ENCODE results near the gene PRKCE.

DNA sequence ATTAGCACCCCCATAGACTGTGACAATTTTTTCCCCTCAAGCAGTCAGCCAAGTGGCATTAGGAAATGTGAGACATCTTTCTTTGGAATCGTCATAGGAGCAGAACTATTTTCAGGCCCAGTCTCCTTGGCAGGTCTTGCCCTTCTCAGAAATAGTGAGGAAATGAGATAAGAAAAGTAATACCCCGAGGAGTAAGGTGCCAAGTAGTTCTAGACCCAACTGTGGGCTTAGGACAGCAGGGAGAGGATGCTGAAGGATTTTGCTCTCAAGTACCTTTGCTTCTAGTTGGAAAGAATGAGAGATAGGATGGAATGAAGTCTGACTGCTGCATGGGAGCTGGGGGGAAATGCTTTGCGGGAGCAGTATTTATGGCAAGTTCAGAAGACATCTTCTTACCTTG is 31.8 kb downstream of the PRKCE start:
- TF ChIP-seq GATA2 (IDR thresholded peaks at IDR 0.05; ENCODE audit: low read depth, low read length) (no peak), GATA3 (IDR thresholded peaks at IDR 0.05; ENCODE audit: low read depth, low read length) (no peak)
